Epithelial cell of esophagus (primary cell): ENCODE measurements around the gene RBM18.

Experiments
- DNase-seq: peaks from one replicate; pipeline ENCODE4 v3.0.0; 2010; ENCODE audit warnings: low read depth
- H3K4me3 ChIP-seq: 2 replicates; pipeline ENCODE4 v1.5.1; 2011; ENCODE audit warnings: mild to moderate bottlenecking, low read length, control low read depth
- CTCF ChIP-seq: IDR thresholded peaks from 2 replicates; pipeline ENCODE4 v1.5.1; 2011; ENCODE audit warnings: low read depth, mild to moderate bottlenecking, low read length, control low read depth, inconsistent platforms; ENCODE audit not compliant: insufficient read depth; ENCODE audit errors: missing control alignments

Gene RBM18

DNA sequence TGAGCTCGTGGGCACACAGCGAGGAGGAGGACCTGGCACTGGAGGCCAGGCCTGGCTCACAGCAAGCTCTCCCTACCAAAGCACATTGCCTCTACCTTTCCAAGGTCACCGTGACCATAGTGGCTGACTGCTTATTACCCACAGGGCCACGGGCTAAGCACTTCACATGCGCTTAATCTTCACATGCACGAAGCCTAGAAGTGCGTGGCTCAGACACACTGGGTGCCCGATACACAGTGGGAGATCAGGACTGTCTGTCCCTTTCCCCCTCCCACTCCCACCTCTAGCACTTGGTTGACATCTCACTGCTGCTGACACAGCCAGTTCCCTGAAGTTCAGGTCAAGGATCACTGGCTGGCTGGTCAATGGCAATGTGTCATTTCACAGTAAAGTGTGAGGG is 59.5 kb downstream of the RBM18 start:
- DNase-seq, result no peak
- TF ChIP-seq CTCF, result no peak
- H3K4me3 ChIP-seq, result no peak overlapping the region

GRCh38 chr9:122204491-122204890 is 60.1 kb downstream of the RBM18 start:
- H3K4me3 ChIP-seq, result no peak overlapping the region
- no peak for TF ChIP-seq CTCF
- no peak for DNase-seq

DNA sequence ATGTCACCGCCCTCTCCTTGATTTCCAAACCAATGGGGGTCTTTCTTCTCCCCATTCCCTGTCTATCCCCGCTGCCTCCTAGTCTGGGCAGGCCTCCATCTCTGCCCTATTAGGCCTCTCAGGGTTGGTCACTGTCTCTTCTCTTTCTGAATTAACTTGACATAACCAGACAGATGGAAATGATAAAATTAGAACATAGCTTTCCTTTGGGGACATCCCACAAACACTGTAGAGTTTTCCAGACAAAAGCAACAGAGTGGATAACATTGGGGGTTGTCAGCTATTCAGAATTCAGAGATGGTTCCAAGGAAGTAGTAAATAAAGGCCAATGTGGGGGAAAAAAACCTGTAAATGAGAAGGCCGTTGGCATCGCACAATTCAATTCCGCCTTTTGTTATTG is 60.6 kb downstream of the RBM18 start:
- no peak for TF ChIP-seq CTCF
- H3K4me3 ChIP-seq, result no peak overlapping the region
- DNase-seq, result no peak

GRCh38 chr9:122202111-122202510 is 62.5 kb downstream of the RBM18 start:
- DNase-seq, result no peak
- TF ChIP-seq CTCF, result no peak
- no peak overlapping the region for H3K4me3 ChIP-seq

DNA sequence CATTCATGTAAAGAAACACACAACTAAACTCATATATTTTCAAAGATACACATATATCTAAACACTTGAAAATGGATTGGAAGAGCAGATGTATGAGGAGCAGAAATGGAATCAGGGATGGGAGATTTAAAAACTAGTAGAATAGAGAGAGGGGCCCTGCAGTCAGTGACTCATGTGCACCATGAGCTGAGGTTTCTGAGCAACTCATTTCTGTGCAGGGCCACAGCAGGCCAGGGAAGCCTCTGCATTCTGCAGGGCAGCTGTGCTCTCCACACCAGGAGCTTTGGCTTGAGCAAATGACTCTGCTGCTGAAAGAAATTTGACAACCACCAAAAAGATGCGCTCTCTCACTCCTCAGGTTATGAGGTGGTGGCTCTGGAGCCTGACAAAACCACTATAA is 63.0 kb downstream of the RBM18 start:
- DNase-seq, result no peak
- no peak for TF ChIP-seq CTCF

GRCh38 chr9:122200960-122201595 is 63.6 kb downstream of the RBM18 start:
- DNase-seq, result no peak
- TF ChIP-seq CTCF, result no peak
- H3K4me3 ChIP-seq, result no peak overlapping the region

More for the DNA sequence above, 63.0 kb downstream of the RBM18 start:
- no peak overlapping the region for H3K4me3 ChIP-seq

DNA sequence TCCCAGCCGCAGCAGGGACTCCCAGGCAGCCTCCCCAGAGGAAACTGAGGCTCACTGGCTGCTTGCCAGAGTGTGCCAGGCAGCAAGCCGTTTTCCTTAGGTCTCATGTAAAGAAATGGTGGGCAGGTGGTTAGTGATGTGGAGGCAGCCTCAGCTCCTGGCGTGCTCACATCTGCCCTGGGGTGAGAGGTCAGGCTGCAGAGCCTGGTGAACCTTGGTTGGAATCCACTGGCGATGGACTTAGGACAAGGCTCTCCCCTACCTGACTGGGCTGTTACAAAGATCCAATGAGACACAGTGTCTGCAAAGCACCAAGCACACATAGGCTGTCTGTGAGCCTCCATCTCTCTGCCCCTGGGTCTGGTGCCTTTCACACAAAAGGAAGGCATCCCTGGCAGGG is 66.8 kb downstream of the RBM18 start:
- H3K4me3 ChIP-seq, result no peak overlapping the region
- no peak for DNase-seq
- TF ChIP-seq CTCF, result no peak
